GM18502 (cell line): ENCODE results near the gene GABRG3.

Experiments
- ATAC-seq: cut with Tn5 transposase; IDR thresholded peaks from one replicate; pipeline ENCODE4 v1.9.1; 2021; ENCODE audit warnings: mild to moderate bottlenecking; ENCODE audit not compliant: unreplicated experiment, poor library complexity

The GABRG3 gene

DNA sequence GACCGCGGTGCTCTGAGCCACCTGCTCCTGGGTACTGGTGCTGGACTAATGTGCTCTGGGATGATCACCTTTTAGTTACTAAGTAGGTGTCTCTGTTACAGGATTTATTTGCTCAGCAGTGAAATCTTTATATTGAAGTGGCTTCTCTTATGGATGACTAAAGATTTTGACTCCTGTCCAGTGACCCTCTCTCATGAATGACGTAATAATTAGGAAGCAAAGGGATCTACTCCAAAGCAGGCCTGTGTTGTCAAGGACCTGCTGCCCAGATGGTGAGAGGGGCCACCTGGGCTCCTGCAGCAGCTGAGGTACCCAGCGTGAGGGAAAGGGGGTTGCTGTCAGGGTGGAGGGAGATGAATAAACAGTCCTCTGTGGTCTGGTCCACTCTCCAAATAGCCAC is 263.6 kb downstream of the GABRG3 start:
- no peak for ATAC-seq

- no peak for ATAC-seq
These were observed 264.2 kb downstream of the GABRG3 start for GRCh38 chr15:27235161-27235560.

DNA sequence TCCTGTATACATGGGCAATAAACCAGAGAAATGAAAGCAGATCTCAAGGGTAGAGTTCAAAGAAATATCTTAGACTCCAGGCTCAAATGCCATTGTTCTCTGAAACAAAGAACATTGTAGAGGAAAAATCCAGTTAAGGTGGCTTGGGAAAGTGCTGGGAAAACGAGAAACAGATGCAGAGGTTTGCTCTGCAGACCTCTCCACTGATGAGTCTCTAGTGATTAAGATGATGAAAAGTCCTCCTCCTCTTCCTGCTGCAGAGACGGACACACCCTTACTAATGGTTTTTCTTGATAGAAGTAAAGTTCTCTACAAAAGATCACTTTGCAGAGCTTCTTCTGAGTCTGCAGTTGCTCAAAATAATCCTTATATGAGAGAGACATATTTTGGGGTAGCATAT is 264.7 kb downstream of the GABRG3 start:
- no peak for ATAC-seq

DNA sequence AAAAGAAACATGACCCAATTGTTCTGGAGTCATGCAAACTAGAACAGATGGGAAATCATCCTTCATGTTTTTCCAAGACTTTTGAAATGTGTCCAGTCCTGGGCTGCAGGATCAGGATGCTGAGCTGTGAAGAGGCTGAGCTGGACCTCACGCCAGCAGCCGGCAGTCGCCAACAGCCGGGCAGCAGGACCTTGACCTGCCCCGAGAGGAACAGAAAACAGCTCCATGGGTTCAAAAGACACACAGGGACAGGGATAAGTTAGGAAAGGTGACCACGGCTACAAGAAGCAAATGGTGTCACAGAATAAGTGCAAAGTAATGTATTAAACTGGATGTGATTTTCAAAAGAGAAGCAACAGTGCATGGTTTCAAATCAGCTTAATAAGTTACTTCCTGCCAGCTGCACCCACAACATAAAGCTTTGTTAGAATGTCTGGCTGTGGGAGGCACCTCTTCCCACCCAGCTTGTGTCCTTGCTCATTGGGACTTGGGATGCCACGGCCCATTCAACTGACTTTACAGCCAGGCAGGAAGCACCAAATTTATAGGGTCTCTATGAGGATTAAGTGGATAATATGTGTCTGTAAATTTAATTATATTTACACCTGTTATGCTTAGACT is 266.4 kb downstream of the GABRG3 start:
- ATAC-seq = no peak

DNA sequence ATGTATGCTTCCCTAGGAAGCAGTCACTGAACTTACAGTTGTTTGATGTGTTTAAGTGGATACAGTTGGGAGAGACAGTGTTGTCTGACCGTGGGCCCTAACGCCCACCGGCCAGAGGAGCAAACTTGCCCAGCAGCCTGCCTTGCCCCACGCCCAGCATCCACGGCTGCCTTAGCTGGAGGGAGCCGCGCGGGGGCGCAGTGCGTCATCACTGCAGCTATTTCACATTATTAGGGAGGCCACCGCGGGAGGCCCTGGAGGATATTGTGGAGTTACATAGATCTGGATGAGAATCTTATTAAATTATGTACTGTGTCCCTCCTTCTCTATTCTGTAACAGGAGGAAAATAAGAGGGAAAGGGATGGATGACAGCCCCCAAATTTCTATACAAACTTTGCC is 267.2 kb downstream of the GABRG3 start:
- no peak for ATAC-seq

GRCh38 chr15:27238707-27239423 is 267.9 kb downstream of the GABRG3 start:
- no peak for ATAC-seq

DNA sequence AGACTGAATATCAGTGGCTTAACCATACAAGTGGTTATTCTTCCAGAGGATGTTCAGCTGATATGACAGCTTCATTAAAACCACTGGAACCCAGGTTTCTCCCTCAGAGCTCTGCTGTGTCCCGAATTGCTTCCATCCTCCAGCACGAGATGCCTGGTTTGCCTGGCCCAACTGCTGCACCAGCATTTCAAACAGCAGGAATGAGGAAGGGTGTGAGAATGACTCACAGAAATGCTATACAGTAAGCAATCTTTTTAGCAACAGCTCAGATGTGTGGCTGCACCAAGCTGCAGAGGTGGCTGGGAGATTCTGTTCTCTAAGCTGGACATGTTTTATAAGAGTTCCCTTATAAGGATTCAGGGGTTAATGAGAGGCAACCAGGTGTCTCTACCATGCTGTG is 271.0 kb downstream of the GABRG3 start:
- no peak for ATAC-seq

DNA sequence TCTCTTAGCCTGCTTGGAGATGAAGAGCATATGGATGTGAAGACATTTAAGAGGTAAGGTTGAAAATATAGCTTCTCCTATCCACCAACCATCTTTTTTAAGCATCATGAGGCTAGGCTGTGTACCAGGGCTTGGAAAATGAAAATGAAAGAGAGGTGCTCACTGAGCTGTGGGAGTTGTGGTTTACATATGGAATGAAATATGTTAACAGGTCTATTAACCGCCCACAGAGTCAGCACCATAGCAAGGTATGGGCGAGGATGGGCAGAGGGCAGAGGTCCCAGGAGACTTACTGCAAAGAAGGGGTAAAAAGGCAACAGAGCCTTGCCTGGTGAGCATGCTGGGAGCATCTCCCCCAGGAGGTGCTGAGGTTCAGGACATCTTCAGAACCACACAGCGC is 273.1 kb downstream of the GABRG3 start:
- ATAC-seq = no peak

DNA sequence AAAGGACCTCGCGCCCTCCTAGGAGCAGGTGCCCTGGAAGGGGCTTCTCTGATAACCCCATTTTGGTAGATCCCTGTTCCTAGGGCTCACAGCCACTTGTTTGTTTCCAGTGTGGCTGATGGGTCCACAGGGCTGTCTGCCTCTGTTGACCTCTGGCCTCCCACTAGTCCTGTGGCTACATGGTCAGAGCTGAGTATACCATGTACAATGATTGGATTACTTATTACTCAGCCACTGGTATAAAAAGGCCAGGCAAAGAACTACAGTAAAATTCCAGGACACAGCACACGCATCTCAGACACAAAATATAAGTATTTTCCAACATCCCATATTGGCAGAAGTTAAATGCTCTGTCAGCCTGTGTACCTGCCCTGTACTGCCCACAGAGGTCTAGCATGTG is 277.3 kb downstream of the GABRG3 start:
- no peak for ATAC-seq

DNA sequence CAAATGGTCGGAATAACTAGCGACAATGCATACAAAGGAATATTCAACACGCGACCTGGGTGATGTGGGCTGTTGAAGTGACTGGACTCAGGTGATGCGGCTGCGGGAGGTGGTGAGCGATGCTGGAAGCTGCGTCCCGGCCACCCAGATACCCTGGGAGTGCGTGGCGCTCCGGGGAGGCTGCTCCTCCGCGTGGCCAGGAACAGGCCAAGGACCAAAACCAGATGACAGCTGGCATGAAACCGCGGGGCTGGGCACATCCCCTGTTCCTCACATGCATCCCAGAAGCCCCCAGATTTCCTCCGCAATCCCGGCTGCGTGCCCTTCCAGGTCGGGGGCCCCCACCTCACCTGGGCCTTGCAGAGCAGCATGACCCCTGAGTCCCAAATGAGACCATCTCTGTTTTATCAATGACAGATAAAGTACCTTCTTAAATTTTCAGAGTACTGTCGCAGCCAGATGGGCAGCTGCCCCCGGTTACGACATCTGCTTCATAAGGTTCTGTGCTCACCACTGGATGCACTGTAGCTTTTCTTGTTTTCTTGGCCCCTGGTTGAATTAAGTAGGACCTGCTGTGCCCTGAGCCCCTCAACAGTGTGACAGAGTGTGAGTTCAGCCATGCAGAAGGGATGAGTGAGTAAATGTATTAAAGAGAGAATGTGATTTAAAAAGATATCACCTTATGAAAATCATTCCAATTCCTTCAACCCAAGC is 278.2 kb downstream of the GABRG3 start:
- no peak for ATAC-seq

- ATAC-seq = no peak
These were observed 278.8 kb downstream of the GABRG3 start for GRCh38 chr15:27249760-27250109.

GRCh38 chr15:27250223-27250622 is 279.2 kb downstream of the GABRG3 start:
- ATAC-seq = no peak

DNA sequence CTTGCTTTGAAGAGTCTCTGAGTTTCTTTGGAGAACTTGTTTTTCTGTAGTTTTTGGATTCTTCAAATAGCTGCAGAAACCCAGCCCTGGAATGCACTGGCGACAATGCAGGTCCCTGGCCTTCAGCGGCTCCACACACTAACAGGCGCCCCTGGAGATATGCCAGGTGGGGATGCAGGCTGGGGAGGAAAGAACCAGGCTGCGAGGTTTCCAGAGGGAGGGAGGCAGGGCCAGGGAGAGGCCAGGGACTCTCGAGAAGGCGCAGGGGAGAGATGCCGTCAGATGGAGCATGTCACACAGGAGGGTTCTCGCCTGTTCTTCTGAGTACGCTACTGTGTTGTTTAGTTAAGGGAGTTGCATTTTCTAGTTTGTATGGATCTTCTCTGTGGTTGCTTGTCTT is 283.1 kb downstream of the GABRG3 start:
- ATAC-seq = no peak

DNA sequence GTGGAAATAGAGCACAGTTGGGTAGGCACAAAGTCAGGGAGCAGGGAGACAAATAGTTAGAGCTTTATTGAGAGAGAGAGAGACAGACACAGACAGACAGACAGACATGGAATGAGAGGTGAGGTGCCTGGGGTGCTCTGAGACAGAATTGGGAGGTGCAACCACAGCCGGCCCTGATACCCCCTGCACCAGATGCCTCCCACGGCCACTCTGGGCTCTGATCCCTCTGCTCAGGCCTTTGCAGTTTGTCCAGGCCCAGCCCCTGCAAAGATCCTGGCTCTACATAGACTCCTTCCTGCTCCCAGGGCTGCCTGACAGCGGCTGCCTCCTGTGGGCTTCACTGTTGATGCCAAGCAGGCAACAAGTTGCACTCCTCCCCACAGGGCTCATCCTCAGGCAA is 283.8 kb downstream of the GABRG3 start:
- no peak for ATAC-seq

GRCh38 chr15:27256446-27256845 is 285.5 kb downstream of the GABRG3 start:
- ATAC-seq = no peak

DNA sequence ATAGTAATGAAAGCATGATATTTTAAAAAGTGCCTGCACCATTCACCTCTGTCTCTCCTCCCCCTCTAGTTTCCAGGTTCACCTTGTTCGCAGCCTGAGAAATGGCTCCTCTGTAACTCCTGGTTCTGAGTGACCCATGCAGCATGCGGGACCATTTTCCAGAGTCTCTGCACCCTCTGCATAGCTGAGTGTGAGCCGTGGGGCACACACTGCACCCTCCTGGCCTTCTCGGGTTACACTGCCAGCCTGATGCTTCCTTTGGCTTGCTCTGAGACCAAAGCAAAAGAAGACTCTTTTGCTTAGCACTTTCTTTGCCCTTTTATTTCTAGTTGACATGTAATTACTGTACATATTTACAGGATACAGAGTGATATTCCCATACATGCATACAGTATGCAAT is 287.3 kb downstream of the GABRG3 start:
- ATAC-seq = no peak

DNA sequence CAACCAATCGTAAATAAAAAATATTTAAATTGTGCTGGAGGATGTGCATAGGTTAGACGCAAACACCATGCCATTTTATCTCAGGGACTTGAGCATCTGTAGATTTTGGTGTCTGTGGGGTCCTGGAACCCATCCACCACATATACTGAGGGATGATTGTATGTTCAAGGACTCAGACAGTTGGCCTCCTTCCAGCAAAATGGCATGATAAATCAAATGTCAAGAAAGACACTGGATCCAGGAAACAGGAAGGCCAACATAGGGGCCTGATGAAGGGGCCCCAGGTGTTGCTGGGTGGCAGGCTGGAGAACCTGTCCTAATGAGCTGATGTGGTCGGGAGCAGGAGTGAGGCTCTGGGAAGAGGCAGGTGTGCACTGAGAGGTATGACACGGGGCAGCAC is 289.5 kb downstream of the GABRG3 start:
- ATAC-seq = no peak

GRCh38 chr15:27268923-27269322 is 297.9 kb downstream of the GABRG3 start:
- no peak for ATAC-seq

- ATAC-seq = no peak
These were observed 300.3 kb downstream of the GABRG3 start for GRCh38 chr15:27271258-27271657.

DNA sequence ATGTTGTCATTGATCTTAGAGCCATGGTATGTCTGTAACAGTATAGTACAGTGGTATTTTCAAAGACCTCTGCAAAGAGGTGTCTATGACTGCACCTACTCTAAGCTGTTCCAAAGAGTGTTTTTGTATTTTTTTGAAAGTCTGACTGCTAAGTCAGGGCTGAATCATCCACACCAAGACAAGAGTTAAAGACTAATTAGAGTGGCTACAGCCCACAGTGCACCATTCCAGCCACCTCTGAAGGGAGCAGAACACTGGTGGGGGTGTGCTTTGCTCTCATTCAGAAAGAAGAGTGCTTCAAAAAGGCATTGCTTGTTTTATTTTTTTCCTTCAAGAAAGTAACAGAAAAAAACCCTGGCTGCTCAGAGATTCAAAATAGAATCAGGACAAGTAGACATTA is 301.4 kb downstream of the GABRG3 start:
- ATAC-seq = no peak

DNA sequence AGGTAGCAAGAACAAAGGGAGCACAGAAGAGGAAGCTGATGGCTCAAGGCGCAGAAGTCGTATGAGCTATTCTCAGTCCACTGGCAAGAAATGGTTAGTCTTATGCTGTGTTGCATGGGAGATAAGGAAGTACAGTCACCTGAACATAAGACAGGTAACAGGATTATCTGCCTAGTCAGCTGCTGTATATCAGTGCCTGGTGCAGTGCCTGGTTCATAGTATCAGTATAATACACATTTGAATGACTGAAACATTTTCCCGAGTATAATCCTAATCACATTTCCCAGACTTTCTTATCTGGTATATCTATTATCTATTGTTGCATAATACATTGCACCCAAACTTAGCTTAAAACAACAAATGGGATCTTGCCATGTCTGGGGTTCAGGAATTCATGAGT is 302.5 kb downstream of the GABRG3 start:
- ATAC-seq = no peak

- no peak for ATAC-seq
These were observed 307.8 kb downstream of the GABRG3 start for GRCh38 chr15:27278761-27279160.
